SK-N-SH treated with all-trans-retinoic acid at 6 μM for 48 hours (cell line): ENCODE measurements around the gene CLDN20.
A peak's percentile ranks its signal among the peaks of the same experiment; 100 is the strongest.

Experiments
- ARNTL ChIP-seq: fragments of 450-650 bp; formaldehyde crosslinking; IDR thresholded peaks from 2 replicates; pipeline ENCODE4 v1.5.0; 2020; ENCODE audit warnings: low read depth, mild to moderate bottlenecking, moderate library complexity, borderline replicate concordance
- ISL1 ChIP-seq: fragments of 250-450 bp; sonication (Bioruptor Pico); IDR thresholded peaks from 2 replicates; pipeline ENCODE4 v2.1.2; 2022; ENCODE audit warnings: mild to moderate bottlenecking, moderate library complexity
- OSR1 ChIP-seq: fragments of 250-450 bp; sonication (Bioruptor Pico); IDR thresholded peaks from 2 replicates; pipeline ENCODE4 v1.8.0; 2022; ENCODE audit warnings: moderate library complexity, mild to moderate bottlenecking, inconsistent platforms
- POU6F1 ChIP-seq: fragments of 250-450 bp; sonication (Bioruptor Pico); IDR thresholded peaks from 2 replicates; pipeline ENCODE4 v1.8.0; 2021; ENCODE audit warnings: low read depth, mild to moderate bottlenecking, moderate library complexity, borderline replicate concordance
- RARB ChIP-seq: fragments of 250-450 bp; sonication (Bioruptor Pico); IDR thresholded peaks from 2 replicates; pipeline ENCODE4 v1.8.0; 2021; ENCODE audit warnings: mild to moderate bottlenecking, moderate library complexity
- TOX ChIP-seq: fragments of 250-450 bp; sonication (Bioruptor Pico); IDR thresholded peaks from 2 replicates; pipeline ENCODE4 v1.8.0; 2021; ENCODE audit warnings: mild to moderate bottlenecking, moderate library complexity, borderline replicate concordance
- ZFP3 ChIP-seq: fragments of 250-450 bp; sonication (Bioruptor Pico); IDR thresholded peaks from 2 replicates; pipeline ENCODE4 v1.5.0; 2020; ENCODE audit warnings: mild to moderate bottlenecking, moderate library complexity
- TF ChIP-seq, protein P1 (sequence below): fragments of 250-450 bp; sonication (Bioruptor Pico); IDR thresholded peaks from 2 replicates; pipeline ENCODE4 v1.8.0; 2020; ENCODE audit warnings: mild to moderate bottlenecking, moderate library complexity, borderline replicate concordance
- TF ChIP-seq, protein P2 (sequence below): fragments of 250-450 bp; sonication (Bioruptor Pico); IDR thresholded peaks from 2 replicates; pipeline ENCODE4 v1.5.1; 2020; ENCODE audit warnings: low read depth, mild to moderate bottlenecking, moderate library complexity

DNA sequence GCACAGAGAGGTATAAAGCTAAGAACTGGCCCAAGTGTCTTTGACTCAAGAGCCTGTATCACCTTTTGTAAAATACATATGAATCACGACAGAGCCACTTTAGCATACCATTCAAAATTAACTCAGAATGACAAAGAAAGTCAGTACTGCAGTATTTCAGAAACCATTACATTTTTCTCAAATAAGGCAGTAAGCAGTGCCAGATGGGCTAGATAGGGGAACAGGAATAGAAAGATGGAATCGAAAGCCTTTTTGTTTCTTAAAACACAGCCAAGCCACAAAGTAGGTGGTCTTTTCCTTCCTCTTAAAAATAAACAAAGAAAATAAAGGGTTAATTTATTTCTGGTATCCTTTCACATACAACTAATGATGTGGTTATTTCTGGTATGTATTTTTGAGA is 10.3 kb downstream of the CLDN20 start:
- no peak for TF ChIP-seq ISL1
- TF ChIP-seq, protein P1, sequence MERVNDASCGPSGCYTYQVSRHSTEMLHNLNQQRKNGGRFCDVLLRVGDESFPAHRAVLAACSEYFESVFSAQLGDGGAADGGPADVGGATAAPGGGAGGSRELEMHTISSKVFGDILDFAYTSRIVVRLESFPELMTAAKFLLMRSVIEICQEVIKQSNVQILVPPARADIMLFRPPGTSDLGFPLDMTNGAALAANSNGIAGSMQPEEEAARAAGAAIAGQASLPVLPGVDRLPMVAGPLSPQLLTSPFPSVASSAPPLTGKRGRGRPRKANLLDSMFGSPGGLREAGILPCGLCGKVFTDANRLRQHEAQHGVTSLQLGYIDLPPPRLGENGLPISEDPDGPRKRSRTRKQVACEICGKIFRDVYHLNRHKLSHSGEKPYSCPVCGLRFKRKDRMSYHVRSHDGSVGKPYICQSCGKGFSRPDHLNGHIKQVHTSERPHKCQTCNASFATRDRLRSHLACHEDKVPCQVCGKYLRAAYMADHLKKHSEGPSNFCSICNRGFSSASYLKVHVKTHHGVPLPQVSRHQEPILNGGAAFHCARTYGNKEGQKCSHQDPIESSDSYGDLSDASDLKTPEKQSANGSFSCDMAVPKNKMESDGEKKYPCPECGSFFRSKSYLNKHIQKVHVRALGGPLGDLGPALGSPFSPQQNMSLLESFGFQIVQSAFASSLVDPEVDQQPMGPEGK (CRISPR knock-in tag) = no peak
- TF ChIP-seq POU6F1 (CRISPR knock-in tag) = no peak
- 0 out of 2 replicates have a peak, but pooled peaks have one; percentile 35 for TF ChIP-seq TOX (CRISPR knock-in tag)
- TF ChIP-seq, protein P2, sequence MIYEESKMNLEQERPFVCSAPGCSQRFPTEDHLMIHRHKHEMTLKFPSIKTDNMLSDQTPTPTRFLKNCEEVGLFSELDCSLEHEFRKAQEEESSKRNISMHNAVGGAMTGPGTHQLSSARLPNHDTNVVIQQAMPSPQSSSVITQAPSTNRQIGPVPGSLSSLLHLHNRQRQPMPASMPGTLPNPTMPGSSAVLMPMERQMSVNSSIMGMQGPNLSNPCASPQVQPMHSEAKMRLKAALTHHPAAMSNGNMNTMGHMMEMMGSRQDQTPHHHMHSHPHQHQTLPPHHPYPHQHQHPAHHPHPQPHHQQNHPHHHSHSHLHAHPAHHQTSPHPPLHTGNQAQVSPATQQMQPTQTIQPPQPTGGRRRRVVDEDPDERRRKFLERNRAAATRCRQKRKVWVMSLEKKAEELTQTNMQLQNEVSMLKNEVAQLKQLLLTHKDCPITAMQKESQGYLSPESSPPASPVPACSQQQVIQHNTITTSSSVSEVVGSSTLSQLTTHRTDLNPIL (CRISPR knock-in tag) = no peak
- no peak for TF ChIP-seq OSR1
- TF ChIP-seq RARB = no peak
- no peak for TF ChIP-seq ZFP3 (CRISPR knock-in tag)
- TF ChIP-seq ARNTL = no peak
